ENCODE data around the gene SIGLEC14.
"Not testable (repeated sequence)": the region's sequence is repeated elsewhere in the genome, so short reads cannot be mapped to it uniquely, and the experiment has no call there.

Gene SIGLEC14

GRCh38 chr19:51640386-51640785 is 6.2 kb downstream of the SIGLEC14 start:
- DNase-seq (ENCODE audit: extremely low spot score) = no peak
- no peak for TF ChIP-seq CTCF (IDR thresholded peaks at IDR 0.05; ENCODE audit: control extremely low read depth, extremely low read depth, low read depth, missing control alignments)
- POLR2A ChIA-PET = no interaction called here
- CTCF ChIA-PET = interaction anchor here (0.7 to 1.7 kb wide), 8 partner anchors 9 to 160 kb away, joined by 3 to 6 read pairs (median 4); no protein-coding TSS in a partner anchor

DNA sequence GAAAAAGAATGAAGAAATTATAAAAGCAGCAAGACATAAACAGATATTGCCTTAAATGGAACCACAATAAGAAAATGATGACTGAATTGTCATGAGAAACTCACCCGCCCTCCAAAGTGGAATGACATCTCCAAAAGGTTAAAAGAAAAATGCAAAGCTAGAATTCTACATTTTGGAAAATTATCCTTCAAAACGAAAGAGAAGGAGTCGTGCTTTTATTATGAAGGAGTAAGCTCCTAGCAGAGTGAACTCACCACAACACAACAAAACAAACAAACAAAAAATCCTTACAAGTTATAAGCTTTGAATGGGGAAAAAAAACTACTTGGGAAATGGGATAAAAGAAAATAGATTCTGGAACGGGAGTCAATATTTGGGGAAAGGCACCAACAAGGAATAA is 6.7 kb downstream of the SIGLEC14 start:
- ChIA-PET POLR2A (no interaction called here), CTCF (interaction anchor here (0.7 to 1.7 kb wide), 7 partner anchors 9 to 160 kb away, joined by 3 to 6 read pairs (median 4); no protein-coding TSS in a partner anchor)
- TF ChIP-seq CTCF (IDR thresholded peaks at IDR 0.05; ENCODE audit: control extremely low read depth, extremely low read depth, low read depth, missing control alignments) = no peak
- no peak for DNase-seq (ENCODE audit: extremely low spot score)

DNA sequence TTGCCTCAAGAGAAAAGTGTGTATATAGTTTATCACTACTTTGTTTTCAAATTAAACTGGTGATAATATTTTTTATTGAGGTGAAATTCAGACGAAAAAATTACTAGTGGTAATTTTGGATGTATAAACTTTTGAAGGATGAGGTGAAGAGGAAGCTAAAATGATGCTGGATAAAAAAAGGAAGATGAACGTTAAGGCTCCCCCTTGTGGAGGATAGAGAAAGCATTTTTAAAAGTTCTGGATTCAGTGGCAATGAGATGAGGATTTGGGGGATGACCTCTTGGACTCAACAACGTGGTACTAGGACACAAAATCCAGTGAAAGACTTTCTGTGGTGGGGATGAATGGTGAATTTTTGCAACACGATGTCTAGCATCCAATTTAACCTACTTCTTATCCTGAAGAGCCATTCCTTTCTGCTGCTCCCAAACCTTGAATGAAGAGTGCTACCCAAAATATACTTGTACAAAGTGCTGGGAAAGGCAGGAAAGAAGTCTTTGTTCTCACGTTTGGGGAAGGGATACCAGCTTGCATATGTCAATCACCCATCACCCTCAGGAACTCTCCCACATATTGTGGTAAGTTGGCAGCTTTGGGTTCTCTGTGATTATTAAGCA is 9.2 kb downstream of the SIGLEC14 start:
- CTCF ChIA-PET = interaction anchor here (0.7 to 2.4 kb wide), 16 partner anchors 10 to 164 kb away, joined by 3 to 10 read pairs (median 4); no protein-coding TSS in a partner anchor
- peak; percentile 49 for TF ChIP-seq CTCF (IDR thresholded peaks at IDR 0.05; ENCODE audit: control extremely low read depth, extremely low read depth, low read depth, missing control alignments)
- DNase-seq (ENCODE audit: extremely low spot score) = no peak
- POLR2A ChIA-PET = interaction anchor here (0.5 kb wide), 1 partner anchor 174 kb away, joined by 5 read pairs; no protein-coding TSS in a partner anchor

- POLR2A ChIA-PET = no interaction called here
- CTCF ChIA-PET = interaction anchor here (0.7 to 1.3 kb wide), 3 partner anchors 18 to 159 kb away, joined by 3 to 5 read pairs (median 3); no protein-coding TSS in a partner anchor
- no peak for DNase-seq (ENCODE audit: extremely low spot score)
- TF ChIP-seq CTCF (IDR thresholded peaks at IDR 0.05; ENCODE audit: control extremely low read depth, extremely low read depth, low read depth, missing control alignments) = no peak
Observed at GRCh38 chr19:51632126-51632525, 14.5 kb downstream of the SIGLEC14 start.

DNA sequence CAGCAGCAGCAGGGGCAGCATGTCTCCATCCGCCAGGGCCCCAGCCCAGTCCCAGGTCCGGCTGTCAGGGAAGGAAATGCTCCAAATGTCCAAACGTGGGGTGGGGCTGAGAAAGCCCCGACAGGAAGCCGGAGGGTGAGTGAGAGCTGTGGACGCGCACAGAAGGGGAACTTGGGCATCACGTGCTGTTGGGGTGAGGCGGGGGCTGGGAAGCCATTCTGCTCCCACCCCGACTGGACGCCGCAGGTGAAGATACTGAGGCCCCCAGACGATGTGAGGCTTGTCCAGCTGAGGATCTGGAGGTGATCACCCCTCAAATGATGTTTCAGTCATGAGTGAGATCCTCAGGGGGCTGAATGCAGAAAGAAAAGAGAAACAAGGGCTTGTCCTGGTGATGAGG is 16.3 kb downstream of the SIGLEC14 start, which contains the start of gene SIGLEC5:
Gene SIGLEC5 (minus strand): TSS at position 87 of the 400 bp plus-strand sequence. CDS start 66 bp downstream, at position 21.
- CTCF ChIA-PET = interaction anchor here (1.0 to 1.4 kb wide), 3 partner anchors 9 to 158 kb away, joined by 3 to 5 read pairs (median 3); no protein-coding TSS in a partner anchor
- DNase-seq (ENCODE audit: extremely low spot score); POLR2A ChIA-PET: not testable (repeated sequence)

GRCh38 chr19:51628153-51628939 is 18.3 kb downstream of the SIGLEC14 start:
- TF ChIP-seq CTCF (IDR thresholded peaks at IDR 0.05; ENCODE audit: control extremely low read depth, extremely low read depth, low read depth, missing control alignments) = no peak
- CTCF ChIA-PET = no interaction called here
- DNase-seq (ENCODE audit: extremely low spot score) = no peak
- POLR2A ChIA-PET = no interaction called here
